DMS 273 (cell line): ENCODE data around the gene HBA2.
"Not testable (repeated sequence)": the region's sequence is repeated elsewhere in the genome, so short reads cannot be mapped to it uniquely, and the experiment has no call there.

Experiments
- DNase-seq: peaks from one replicate; lab custom pipeline; 2025; ENCODE audit not compliant: unreplicated experiment; lab: John Stamatoyannopoulos, UW

HBA2 gene

DNA sequence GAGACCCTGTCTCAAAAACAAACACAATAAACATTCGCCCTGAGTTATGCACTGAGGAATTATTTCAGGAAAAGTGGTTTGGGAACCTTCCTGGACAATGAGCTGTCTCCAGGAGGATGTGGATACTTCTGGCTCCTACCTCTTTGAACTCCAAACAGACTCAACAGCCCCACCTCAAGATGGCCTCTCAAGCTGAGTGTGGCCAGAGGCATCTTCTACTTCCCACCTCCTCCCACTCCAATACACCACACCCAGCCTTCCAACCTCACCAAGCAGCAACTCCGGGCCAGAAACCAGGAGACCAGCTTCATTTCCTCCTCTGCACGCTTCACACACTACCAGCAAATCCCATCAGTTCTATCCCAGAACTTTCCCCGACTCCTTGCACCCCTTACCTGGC lies 19.2 kb downstream of the HBA2 start:
- DNase-seq = no peak

DNA sequence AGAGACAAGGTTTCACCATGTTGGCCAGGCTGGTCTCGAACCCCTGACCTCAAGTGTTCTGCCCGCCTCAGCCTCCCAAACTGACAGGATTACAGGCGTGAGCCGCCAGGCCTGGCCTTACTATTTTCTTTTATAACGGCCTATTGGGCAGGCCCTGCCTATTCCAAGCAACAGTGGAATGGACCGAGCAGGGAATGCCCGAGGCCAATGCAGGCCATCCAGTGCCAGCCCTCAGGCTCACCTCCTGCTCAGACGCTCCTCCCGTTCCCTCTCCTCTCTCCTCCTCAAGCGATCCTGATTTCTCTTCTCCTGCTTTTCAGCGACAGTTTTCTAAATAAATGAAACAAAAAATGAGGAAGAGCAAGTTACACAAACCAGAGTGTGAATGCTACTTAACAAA lies 20.0 kb downstream of the HBA2 start:
- no peak for DNase-seq

DNA sequence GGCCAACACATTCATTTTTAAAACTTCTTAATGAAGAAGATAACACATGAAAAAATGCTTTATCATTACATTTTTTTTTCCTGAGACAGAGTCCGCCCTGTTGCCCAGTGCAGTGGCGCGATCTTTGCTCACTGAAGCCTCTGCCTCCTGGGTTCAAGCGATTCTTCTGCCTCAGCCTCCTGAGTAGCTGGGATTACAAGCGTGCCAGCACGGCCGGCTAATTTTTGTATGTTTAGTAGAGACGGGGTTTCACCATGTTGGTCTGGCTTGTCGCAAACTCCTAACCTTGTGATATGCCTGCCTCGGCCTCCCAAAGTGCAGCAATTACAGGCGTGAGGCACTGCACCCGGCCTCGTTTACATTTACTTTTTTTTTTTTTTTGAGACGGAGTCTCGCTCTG lies 20.8 kb downstream of the HBA2 start:
- no peak for DNase-seq

DNA sequence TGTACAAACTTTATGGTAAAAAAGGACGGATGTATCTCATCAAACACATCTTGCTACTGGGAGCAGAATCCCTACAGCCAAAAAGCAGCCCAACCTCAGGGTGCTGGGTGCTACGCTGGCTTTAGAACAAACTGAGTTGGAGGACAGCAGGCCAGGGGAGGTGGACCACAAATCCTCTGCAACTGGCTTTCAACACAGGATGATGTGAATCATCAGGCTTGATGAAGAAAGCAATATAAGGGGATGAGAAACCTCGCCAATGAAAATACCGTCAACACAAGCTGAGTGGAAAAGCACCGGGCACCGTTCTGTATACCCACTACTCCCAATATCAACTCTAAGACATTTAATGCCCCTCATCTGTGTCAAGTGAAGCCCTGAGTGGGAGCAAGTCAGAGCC lies 21.8 kb downstream of the HBA2 start:
- DNase-seq = no peak

DNA sequence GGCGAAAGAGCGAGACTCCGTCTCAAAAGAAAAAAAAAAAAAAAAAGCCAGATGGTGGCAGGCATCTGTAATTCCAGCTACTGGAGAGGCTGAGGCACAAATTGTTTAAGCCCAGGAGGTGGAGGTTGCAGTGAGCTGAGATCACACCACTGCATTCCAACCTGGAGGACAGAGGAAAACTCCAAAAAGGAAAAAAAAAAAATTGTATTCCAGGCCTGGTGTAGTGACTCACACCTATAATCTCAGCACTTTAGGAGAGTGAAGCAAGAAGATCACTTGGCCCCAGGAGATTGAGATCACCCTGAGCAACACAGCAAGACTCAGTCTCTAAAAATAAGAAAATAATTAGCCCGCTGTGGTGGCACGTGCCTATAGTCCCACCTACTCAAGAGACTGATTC lies 27.7 kb downstream of the HBA2 start:
- DNase-seq = no peak

DNA sequence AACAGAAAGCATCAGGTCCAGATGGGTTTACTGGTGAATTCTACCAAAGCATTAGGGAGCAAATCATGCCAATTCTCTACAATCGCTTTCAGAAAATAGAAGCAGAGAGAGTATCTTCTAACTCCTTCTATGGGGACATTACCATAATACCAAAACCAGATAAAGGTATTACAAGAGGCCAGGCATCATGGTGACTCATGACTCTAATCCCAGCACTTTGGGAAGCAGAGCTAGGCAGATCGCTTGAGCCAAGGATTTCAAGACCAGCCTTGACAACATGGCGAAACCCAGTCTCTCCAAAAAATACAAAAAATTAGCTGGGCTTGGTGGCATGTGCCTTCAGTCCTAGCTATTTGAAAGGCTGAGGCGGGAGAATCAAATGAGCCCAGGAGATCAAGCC lies 30.6 kb downstream of the HBA2 start:
- DNase-seq = no peak

DNA sequence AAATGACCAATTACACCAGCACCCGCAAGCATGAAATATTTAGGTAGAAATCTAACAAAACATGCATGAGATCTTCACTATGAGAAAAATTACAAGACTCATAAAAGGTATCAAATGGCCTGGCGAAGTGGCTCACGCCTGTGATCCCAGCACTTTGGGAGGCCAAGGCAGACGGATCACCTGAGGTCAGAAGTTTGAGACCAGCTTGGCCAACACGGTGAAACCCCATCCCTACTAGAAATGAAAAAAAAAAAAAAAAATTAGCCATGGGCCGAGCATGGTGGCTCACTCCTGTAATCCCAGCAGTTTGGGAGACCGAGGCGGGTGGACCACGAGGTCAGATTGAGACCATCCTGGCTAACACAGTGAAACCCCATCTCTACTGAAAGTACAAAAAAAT lies 31.4 kb downstream of the HBA2 start:
- DNase-seq = not testable (repeated sequence)

DNA sequence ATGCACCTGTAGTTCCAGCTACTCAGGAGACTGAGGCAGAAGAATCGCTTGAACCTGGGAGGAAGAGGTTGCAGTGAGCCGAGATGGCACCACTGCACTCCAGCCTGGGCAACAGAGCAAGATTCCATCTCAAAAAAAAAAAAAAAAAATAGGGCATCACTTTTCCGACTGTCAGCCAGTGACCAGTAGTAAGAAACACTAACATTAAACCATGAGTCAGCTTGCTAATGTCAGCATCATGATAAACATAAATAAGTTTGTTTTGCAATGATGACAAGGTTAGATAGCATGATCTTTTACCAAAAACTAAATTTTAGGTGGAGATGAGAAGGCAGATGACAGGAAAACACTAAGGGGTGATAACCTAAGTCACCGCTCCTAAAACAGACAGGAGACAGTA lies 36.7 kb downstream of the HBA2 start:
- DNase-seq = not testable (repeated sequence)

DNA sequence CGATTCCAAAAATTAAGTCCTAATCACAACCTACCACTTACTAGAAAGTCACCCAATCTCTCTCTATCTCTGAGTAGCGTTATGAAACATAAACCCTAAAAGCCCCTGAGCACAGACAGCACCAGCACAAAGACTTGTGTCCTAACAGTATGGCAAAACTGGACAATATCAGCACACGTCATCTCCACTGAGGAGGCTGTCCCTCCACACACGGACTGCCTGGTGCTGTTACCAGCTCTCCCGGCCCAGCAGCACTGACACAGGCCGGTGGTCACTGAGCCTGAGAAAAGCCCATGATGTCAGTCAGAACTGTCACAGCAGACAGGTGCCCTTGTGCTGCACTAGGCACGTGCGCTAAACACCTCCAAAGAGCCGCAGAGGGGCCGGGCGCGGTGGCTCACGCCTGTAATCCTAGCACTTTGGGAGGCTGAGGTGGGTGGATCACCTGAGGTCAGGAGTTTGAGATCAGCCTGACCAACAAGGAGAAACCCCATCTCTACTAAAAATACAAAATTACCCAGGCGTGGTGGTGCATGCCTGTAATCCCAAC lies 39.0 kb downstream of the HBA2 start:
- not testable (repeated sequence) for DNase-seq

DNA sequence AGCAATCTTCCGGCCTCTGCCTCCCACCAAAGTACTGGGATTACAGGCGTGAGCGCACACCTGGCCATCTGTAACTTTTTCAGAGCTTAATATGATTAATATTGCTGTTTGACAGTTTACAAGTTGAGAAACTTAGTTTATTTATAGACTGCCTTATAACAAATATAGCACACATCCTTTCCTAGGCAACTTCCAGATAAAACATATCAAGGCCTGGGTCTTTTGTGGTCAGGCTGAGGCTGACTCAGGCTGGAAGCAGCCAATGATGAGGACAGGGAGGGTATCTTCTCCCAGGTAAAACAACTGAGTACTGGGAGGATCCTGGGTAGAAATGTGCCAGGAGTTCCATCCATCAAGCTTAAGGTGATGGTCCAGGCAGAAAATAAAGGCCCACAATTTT lies 40.3 kb downstream of the HBA2 start:
- DNase-seq = no peak

DNA sequence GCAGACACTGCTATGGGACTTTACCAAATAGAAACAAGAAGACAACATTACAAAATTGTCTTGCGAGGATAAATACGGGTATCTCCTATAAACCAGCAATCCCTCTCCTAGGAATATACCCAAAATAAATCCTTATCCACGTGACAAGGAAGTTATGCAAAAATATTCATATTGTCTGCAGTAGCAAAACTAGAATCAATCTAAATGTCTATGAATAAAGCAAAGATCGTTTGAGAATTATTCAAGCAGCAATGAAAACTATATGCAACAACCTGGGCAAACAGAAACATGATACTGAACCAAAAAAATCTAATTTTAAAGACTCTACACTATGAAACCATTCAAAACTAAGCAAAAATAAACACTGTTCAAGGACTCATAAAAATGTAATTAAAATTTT lies 47.3 kb downstream of the HBA2 start:
- no peak for DNase-seq
